Suprapubic skin (tissue), 4 donors: ENCODE measurements around the gene ASB4. TPM values are rescaled to one million over a fixed set of nuclear protein-coding genes. Genes with fewer than 3 reads are reported as not detected.

Experiments used
- DNase-seq, 2 donors: peaks; one replicate each; pipeline ENCODE4 v3.0.0-alpha.2; 2019; ENCODE audit warnings: low spot score in 2 of 2
- H3K27ac ChIP-seq: fragments of 200-600 bp; sonication (generic); one replicate; pipeline ENCODE4 v1.5.1; 2019
- H3K27me3 ChIP-seq: fragments of 200-600 bp; sonication (generic); one replicate; pipeline ENCODE4 v1.5.1; 2019
- H3K36me3 ChIP-seq: fragments of 200-600 bp; sonication (generic); one replicate; pipeline ENCODE4 v1.5.1; 2019
- H3K4me1 ChIP-seq: fragments of 200-600 bp; sonication (generic); one replicate; pipeline ENCODE4 v1.5.1; 2019
- H3K4me3 ChIP-seq: fragments of 200-600 bp; sonication (generic); one replicate; pipeline ENCODE4 v1.5.1; 2019; ENCODE audit warnings: mild to moderate bottlenecking
- H3K9me3 ChIP-seq: fragments of 200-600 bp; sonication (generic); one replicate; pipeline ENCODE4 v1.5.1; 2019
- CTCF ChIP-seq, 2 donors: fragments of 200-600 bp in 1 of 2; fragments of 450-650 bp in 1 of 2; sonication (generic) in 1 of 2; IDR thresholded peaks; one replicate each; pipeline ENCODE4 v1.5.1; 2016 to 2019; ENCODE audit warnings: antibody characterized with exemption in 2 of 2, mild to moderate bottlenecking in 1 of 2, moderate library complexity in 1 of 2
- EP300 ChIP-seq: sonication (generic); formaldehyde crosslinking; IDR thresholded peaks from one replicate; pipeline ENCODE4 v1.6.1; 2017; ENCODE audit warnings: antibody characterized with exemption
- POLR2A ChIP-seq, 2 donors: fragments of 450-650 bp; IDR thresholded peaks; one replicate each; pipeline ENCODE4 v1.6.1; 2017; ENCODE audit warnings: antibody characterized with exemption in 2 of 2, mild to moderate bottlenecking in 2 of 2, moderate library complexity in 2 of 2
- POLR2AphosphoS5 ChIP-seq, 3 donors: sonication (generic); formaldehyde crosslinking; IDR thresholded peaks; one replicate each; pipeline ENCODE4 v1.6.1; 2017; ENCODE audit warnings: antibody characterized with exemption in 3 of 3
- WGBS: methylation state at CpG from one replicate; pipeline ENCODE4 v1.1.5; 2018; 5-methylcytosine and 5-hydroxymethylcytosine counted together
- total RNA-seq, 4 donors: library from RNA; depleted of rRNA; stranded (reverse); fragments of >200 nt; gene quantifications; one replicate each; pipeline ENCODE4 v1.1.0, GENCODE V29; 2016

ASB4 gene
- total RNA-seq, 4 donors from 2014 or later: 0.13 to 0.31 TPM; not detected in 2

GRCh38 chr7:95517458-95517857 is 31.7 kb downstream of the ASB4 start:
- 82% methylated on average over 2 of the region's 2 CpGs for WGBS
- Histone ChIP-seq H3K9me3 (no peaks in the 10 kb centered on the region), H3K4me1 (no peaks in the 10 kb centered on the region), H3K36me3 (no peaks in the 10 kb centered on the region), H3K27ac (no peak overlapping the region), H3K4me3 (no peak overlapping the region), H3K27me3 (peaks cover 8% of the 10 kb centered on the region)
- DNase-seq: no peak
- TF ChIP-seq POLR2A (IDR thresholded peaks at IDR 0.05): no peak
- TF ChIP-seq POLR2AphosphoS5 (IDR thresholded peaks at IDR 0.05): no peak
- no peak for TF ChIP-seq EP300
- TF ChIP-seq CTCF (IDR thresholded peaks at IDR 0.05): no peak

GRCh38 chr7:95517870-95518269 is 32.1 kb downstream of the ASB4 start:
- Histone ChIP-seq H3K4me3 (no peak overlapping the region), H3K27me3 (peaks cover 8% of the 10 kb centered on the region)
- WGBS: 89% methylated on average over 1 of the region's 1 CpG

GRCh38 chr7:95520136-95520535 is 34.4 kb downstream of the ASB4 start:
- Histone ChIP-seq H3K36me3 (no peaks in the 10 kb centered on the region), H3K4me1 (no peaks in the 10 kb centered on the region), H3K27me3 (peaks cover 8% of the 10 kb centered on the region), H3K27ac (no peak overlapping the region), H3K9me3 (no peaks in the 10 kb centered on the region), H3K4me3 (no peak overlapping the region)
- 56% methylated on average over 2 of the region's 2 CpGs for WGBS
- DNase-seq: no peak
- TF ChIP-seq EP300 (no peak), CTCF (IDR thresholded peaks at IDR 0.05) (no peak), POLR2AphosphoS5 (IDR thresholded peaks at IDR 0.05) (no peak), POLR2A (IDR thresholded peaks at IDR 0.05) (no peak)

More at GRCh38 chr7:95517870-95518269, 32.1 kb downstream of the ASB4 start:
- Histone ChIP-seq H3K4me1 (no peaks in the 10 kb centered on the region), H3K36me3 (no peaks in the 10 kb centered on the region), H3K27ac (no peak overlapping the region), H3K9me3 (no peaks in the 10 kb centered on the region)
- TF ChIP-seq CTCF (IDR thresholded peaks at IDR 0.05): no peak
- TF ChIP-seq POLR2A (IDR thresholded peaks at IDR 0.05): no peak
- no peak for TF ChIP-seq POLR2AphosphoS5 (IDR thresholded peaks at IDR 0.05)
- TF ChIP-seq EP300: no peak
- DNase-seq: no peak

GRCh38 chr7:95525503-95525902 is 39.8 kb downstream of the ASB4 start:
- Histone ChIP-seq H3K9me3 (no peaks in the 10 kb centered on the region), H3K36me3 (no peaks in the 10 kb centered on the region), H3K4me3 (no peak overlapping the region), H3K27me3 (peaks cover 1% of the 10 kb centered on the region), H3K4me1 (no peaks in the 10 kb centered on the region), H3K27ac (no peak overlapping the region)
- 46% methylated on average over 3 of the region's 3 CpGs for WGBS
- TF ChIP-seq POLR2A (IDR thresholded peaks at IDR 0.05): no peak
- TF ChIP-seq POLR2AphosphoS5 (IDR thresholded peaks at IDR 0.05): no peak
- TF ChIP-seq EP300: no peak
- TF ChIP-seq CTCF (IDR thresholded peaks at IDR 0.05): no peak
- DNase-seq: no peak

GRCh38 chr7:95526128-95526738 is 40.5 kb downstream of the ASB4 start:
- no peaks in the 10 kb centered on the region for H3K27me3 ChIP-seq
- no peak for DNase-seq
- no peak for TF ChIP-seq EP300
- TF ChIP-seq CTCF (IDR thresholded peaks at IDR 0.05): no peak
- no peak for TF ChIP-seq POLR2A (IDR thresholded peaks at IDR 0.05)
- TF ChIP-seq POLR2AphosphoS5 (IDR thresholded peaks at IDR 0.05): no peak
- H3K36me3 ChIP-seq: no peaks in the 10 kb centered on the region
- no peak overlapping the region for H3K4me3 ChIP-seq
- H3K27ac ChIP-seq: no peak overlapping the region
- H3K9me3 ChIP-seq: no peaks in the 10 kb centered on the region
- H3K4me1 ChIP-seq: no peaks in the 10 kb centered on the region
- WGBS: 65% methylated on average over 7 of the region's 7 CpGs
